Tibial artery (tissue), 4 donors: Measurements from ENCODE around the gene ISOC2.
A peak's percentile ranks its signal among the peaks of the same experiment; 100 is the strongest.

Experiments used
- DNase-seq, 2 donors: peaks; one replicate each; pipeline ENCODE4 v3.0.0-alpha.2; 2019
- H3K27ac ChIP-seq, 2 donors: fragments of 200-600 bp; sonication (generic) in 1 of 2; 1 replicate in 1 of 2; 2 replicates in 1 of 2; pipeline ENCODE4 v1.5.1; 2018 to 2019; ENCODE audit warnings: mild to moderate bottlenecking in 1 of 2
- H3K27me3 ChIP-seq, 2 donors: fragments of 200-600 bp; sonication (generic) in 1 of 2; one replicate each; pipeline versions ENCODE4 v1.5.1 to v1.6.0; 2016 to 2019
- H3K36me3 ChIP-seq, 3 donors: fragments of 200-600 bp; sonication (generic) in 2 of 3; one replicate each; pipeline ENCODE4 v1.5.1; 2016 to 2019; ENCODE audit warnings: mild to moderate bottlenecking in 2 of 3
- H3K4me1 ChIP-seq, 4 donors: fragments of 200-600 bp; sonication (generic) in 2 of 4; 1 replicate in 3 of 4; 2 replicates in 1 of 4; pipeline ENCODE4 v1.5.1; 2016 to 2019
- H3K4me3 ChIP-seq, 2 donors: fragments of 200-600 bp; sonication (generic) in 1 of 2; 1 replicate in 1 of 2; 2 replicates in 1 of 2; pipeline ENCODE4 v1.5.1; 2018 to 2019; ENCODE audit warnings: mild to moderate bottlenecking in 2 of 2
- H3K9me3 ChIP-seq, 3 donors: fragments of 200-600 bp; sonication (generic) in 1 of 3; one replicate each; pipeline ENCODE4 v1.5.1; 2016 to 2019
- CTCF ChIP-seq, 2 experiments: fragments of 200-600 bp in 1 of 2; fragments of 450-650 bp in 1 of 2; IDR thresholded peaks; one replicate each; pipeline ENCODE4 v1.5.1; 2017 to 2019; ENCODE audit warnings: antibody characterized with exemption in 2 of 2, mild to moderate bottlenecking in 1 of 2, moderate library complexity in 1 of 2
- intact Hi-C: fragments of 100-400 bp; cut with DNase I; formaldehyde crosslinking; loops from one replicate; pipeline ENCODE4 v1.15.0; 2023; ENCODE audit warnings: low total_unique reads

The ISOC2 gene

DNA sequence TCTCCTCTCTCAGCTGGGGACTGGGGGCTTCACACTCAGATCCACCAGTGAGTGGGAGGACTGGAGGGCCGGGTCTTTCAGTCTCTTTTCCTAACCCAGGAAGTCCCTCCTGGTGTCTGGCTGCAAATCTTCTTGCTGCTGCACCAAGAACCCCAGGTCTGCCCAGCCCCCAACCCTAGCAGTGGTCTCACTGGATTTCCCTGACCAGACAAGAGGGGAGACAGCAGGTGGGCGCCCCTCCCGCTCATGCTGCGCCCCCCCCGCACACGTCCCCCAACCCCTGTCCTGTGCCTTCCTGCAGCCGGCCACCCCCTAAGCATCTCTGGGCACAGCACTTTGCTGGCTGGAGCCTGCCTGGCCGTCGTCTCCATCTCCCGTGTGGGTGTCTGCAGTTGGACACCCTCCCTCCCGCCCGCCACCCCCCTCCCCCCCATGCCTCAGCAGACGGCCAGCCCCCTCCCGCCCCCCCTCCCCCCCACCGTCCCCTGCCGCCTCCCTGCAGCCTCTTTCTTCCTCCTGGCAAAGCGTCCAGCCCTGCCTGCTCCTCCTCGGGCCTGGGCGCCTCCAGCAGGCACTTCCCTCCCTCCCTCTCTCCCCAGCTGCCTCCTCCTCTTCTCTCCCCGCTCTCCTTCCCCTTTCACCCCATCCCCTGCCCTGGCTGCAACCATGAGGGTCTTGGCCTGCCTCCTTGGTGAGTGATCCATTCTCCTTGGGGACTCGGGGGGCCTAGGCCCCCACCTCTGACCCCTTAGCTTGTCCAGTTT is 26.7 kb upstream of the ISOC2 start, which contains the start of gene SSC5D:
Gene SSC5D (plus strand): TSS at position 513 of the 764 bp plus-strand sequence. CDS start 154 bp downstream, at position 667.
- TF ChIP-seq CTCF (IDR thresholded peaks at IDR 0.05) = no peak
- Histone ChIP-seq H3K36me3 (peaks cover under 1 to 10% (median 10%) of the 10 kb centered on the region in 3 donors), H3K27me3 (peaks cover 0 to 83% of the 10 kb centered on the region in 2 donors), H3K4me3 (peak within 1 kb of the TSS in 1 of 2 donors; percentile 38), H3K4me1 (peaks cover 0 to 64% (median 42%) of the 10 kb centered on the region in 4 donors), H3K9me3 (no peaks in the 10 kb centered on the region), H3K27ac (peak within 1 kb of the TSS; percentile 60 to 86)
- no peak for DNase-seq
- intact Hi-C loops = no loop called here

GRCh38 chr19:55486971-55487923 is 25.8 kb upstream of the ISOC2 start:
- intact Hi-C loops = no loop called here
- H3K27me3 ChIP-seq = peaks cover 0 to 83% of the 10 kb centered on the region in 2 donors
- H3K4me1 ChIP-seq = peaks cover 0 to 62% (median 40%) of the 10 kb centered on the region in 4 donors

GRCh38 chr19:55486043-55486970 is 24.9 kb upstream of the ISOC2 start:
- Histone ChIP-seq H3K36me3 (peaks cover 11 to 28% (median 28%) of the 10 kb centered on the region in 3 donors), H3K4me3 (peak overlapping the region in 1 of 2 donors; percentile 6), H3K27me3 (peaks cover 0 to 76% of the 10 kb centered on the region in 2 donors), H3K4me1 (peaks cover 0 to 61% (median 37%) of the 10 kb centered on the region in 4 donors), H3K27ac (peak overlapping the region; percentile 60 to 86), H3K9me3 (no peaks in the 10 kb centered on the region)
- TF ChIP-seq CTCF (IDR thresholded peaks at IDR 0.05) = no peak
- intact Hi-C loops = no loop called here
- DNase-seq = no peak

More at GRCh38 chr19:55486971-55487923, 25.8 kb upstream of the ISOC2 start:
- no peak for TF ChIP-seq CTCF (IDR thresholded peaks at IDR 0.05)
- H3K4me3 ChIP-seq = peak overlapping the region in 1 of 2 donors; percentile 6
- DNase-seq = peak; percentile 77 to 88
- H3K9me3 ChIP-seq = no peaks in the 10 kb centered on the region
- peak overlapping the region; percentile 60 to 86 for H3K27ac ChIP-seq
- peaks cover 8 to 19% (median 18%) of the 10 kb centered on the region in 3 donors for H3K36me3 ChIP-seq

DNA sequence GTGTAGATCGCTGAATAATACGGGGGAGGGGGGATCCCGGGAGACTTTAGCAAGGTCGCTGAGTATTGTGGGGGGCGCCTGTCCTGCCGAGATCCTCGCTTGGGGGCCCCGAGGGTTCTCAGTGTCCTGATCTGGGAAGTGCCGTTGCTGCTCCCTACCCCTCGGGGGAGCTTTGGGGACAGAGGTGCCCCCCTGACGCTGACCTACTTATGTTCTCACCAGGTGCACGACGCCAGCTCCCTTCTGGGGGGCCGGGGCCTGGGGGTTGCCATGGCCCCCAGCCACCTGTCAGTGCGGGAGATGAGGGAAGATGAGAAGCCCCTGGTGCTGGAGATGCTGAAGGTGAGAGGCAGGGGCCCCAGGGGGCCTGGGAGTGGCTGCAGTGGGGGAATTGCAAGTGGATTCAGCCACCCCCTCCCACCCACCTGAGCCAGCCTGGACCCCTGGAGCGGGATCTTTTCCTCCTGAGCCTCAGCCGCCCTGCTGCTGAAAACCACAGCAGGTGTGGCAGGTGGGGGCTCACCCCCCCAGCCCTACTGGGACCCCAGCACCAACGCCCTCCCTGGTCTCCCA is 24.1 kb upstream of the ISOC2 start:
- Histone ChIP-seq H3K9me3 (no peaks in the 10 kb centered on the region), H3K4me3 (peak overlapping the region; percentile 47 to 55), H3K27ac (peak overlapping the region; percentile 60 to 86), H3K36me3 (peaks cover 11 to 32% (median 30%) of the 10 kb centered on the region in 3 donors), H3K4me1 (peaks cover 0 to 55% (median 35%) of the 10 kb centered on the region in 4 donors), H3K27me3 (peaks cover 0 to 68% of the 10 kb centered on the region in 2 donors)
- TF ChIP-seq CTCF (IDR thresholded peaks at IDR 0.05) = no peak
- intact Hi-C loops = no loop called here
- no peak for DNase-seq
